HepG2 (cell line): ENCODE results near the gene MAPKAPK3. TPM values are rescaled to one million over a fixed set of nuclear protein-coding genes. Genes with fewer than 3 reads are reported as not detected.

Experiments used
- E2F1 ChIP-seq: sonication (generic); formaldehyde crosslinking; IDR thresholded peaks from 2 replicates; pipeline ENCODE4 v1.5.0; 2020; ENCODE audit warnings: missing genetic modification reagents
- GATAD2A ChIP-seq: IDR thresholded peaks from 2 replicates; pipeline ENCODE4 v1.6.1; 2016
- GMEB1 ChIP-seq: sonication (generic); formaldehyde crosslinking; IDR thresholded peaks from 2 replicates; pipeline ENCODE4 v1.5.1; 2020; ENCODE audit warnings: missing genetic modification reagents, mild to moderate bottlenecking, borderline replicate concordance
- HOXA9 ChIP-seq: sonication (generic); formaldehyde crosslinking; IDR thresholded peaks from 2 replicates; pipeline ENCODE4 v1.8.1; 2022; ENCODE audit warnings: missing genetic modification reagents, mild to moderate bottlenecking, moderate library complexity, borderline replicate concordance
- MAFF ChIP-seq: IDR thresholded peaks from 2 replicates; pipeline ENCODE4 v1.6.1; 2011; ENCODE audit warnings: low read depth, low read length, improper control_type of control experiment
- RFXAP ChIP-seq: sonication (generic); formaldehyde crosslinking; IDR thresholded peaks from 2 replicates; pipeline ENCODE4 v1.4.0; 2020; ENCODE audit warnings: missing genetic modification reagents, borderline replicate concordance
- RXRA ChIP-seq: sonication (generic); formaldehyde crosslinking; IDR thresholded peaks from 2 replicates; pipeline ENCODE4 v1.5.1; 2020; ENCODE audit warnings: missing genetic modification reagents
- RXRB ChIP-seq: IDR thresholded peaks from 2 replicates; pipeline ENCODE4 v1.6.1; 2016; ENCODE audit warnings: borderline replicate concordance, missing genetic modification reagents, missing compliant biosample characterization
- SCMH1 ChIP-seq: sonication (generic); formaldehyde crosslinking; IDR thresholded peaks from 2 replicates; pipeline ENCODE4 v1.9.0; 2021; ENCODE audit warnings: missing genetic modification reagents, mild to moderate bottlenecking, borderline replicate concordance
- SP5 ChIP-seq: IDR thresholded peaks from 2 replicates; pipeline ENCODE4 v1.6.1; 2016; ENCODE audit warnings: low read depth, borderline replicate concordance
- TSC22D2 ChIP-seq: sonication (generic); formaldehyde crosslinking; IDR thresholded peaks from 2 replicates; pipeline ENCODE4 v1.5.1; 2020; ENCODE audit warnings: missing genetic modification reagents, mild to moderate bottlenecking, borderline replicate concordance
- WIZ ChIP-seq: sonication (generic); formaldehyde crosslinking; IDR thresholded peaks from 2 replicates; pipeline ENCODE4 v1.5.1; 2020; ENCODE audit warnings: mild to moderate bottlenecking, missing genetic modification reagents
- ZNF263 ChIP-seq: sonication (generic); formaldehyde crosslinking; IDR thresholded peaks from 2 replicates; pipeline ENCODE4 v1.4.0; 2020; ENCODE audit warnings: missing genetic modification reagents
- ZNF3 ChIP-seq: IDR thresholded peaks from 2 replicates; pipeline ENCODE4 v1.7.0; 2017; ENCODE audit warnings: inconsistent platforms
- ZNF343 ChIP-seq: sonication (generic); formaldehyde crosslinking; IDR thresholded peaks from 2 replicates; pipeline ENCODE4 v1.4.0; 2020; ENCODE audit warnings: mild to moderate bottlenecking, missing genetic modification reagents
- ZNF354B ChIP-seq: sonication (generic); formaldehyde crosslinking; IDR thresholded peaks from 2 replicates; pipeline ENCODE4 v1.8.0; 2022; ENCODE audit warnings: mild to moderate bottlenecking, missing genetic modification reagents
- ZNF563 ChIP-seq: sonication (generic); formaldehyde crosslinking; IDR thresholded peaks from 2 replicates; pipeline ENCODE4 v1.8.0; 2022; ENCODE audit warnings: mild to moderate bottlenecking, moderate library complexity, missing genetic modification reagents
- ZNF615 ChIP-seq: sonication (generic); formaldehyde crosslinking; IDR thresholded peaks from 2 replicates; pipeline ENCODE4 v1.5.0; 2020; ENCODE audit warnings: mild to moderate bottlenecking, missing genetic modification reagents, borderline replicate concordance
- ZNF772 ChIP-seq: sonication (generic); formaldehyde crosslinking; IDR thresholded peaks from 2 replicates; pipeline ENCODE4 v1.5.0; 2020; ENCODE audit warnings: mild to moderate bottlenecking, missing genetic modification reagents
- polyA plus RNA-seq, 8 experiments: library from polyadenylated mRNA; depleted of rRNA in 3 of 8; stranded (reverse) in 7 of 8; unstranded in 1 of 8; fragments of >200 nt; fragmentation: Illumina TruSeq in 4 of 8; extraction: Trizol in 4 of 8; gene quantifications; 2 replicates each; pipeline versions ENCODE4 v1.2.1 to v1.2.3, GENCODE V29; 2011 to 2016; ENCODE audit warnings: low read depth in 4 of 8, missing spikeins in 1 of 8, mixed read lengths in 1 of 8; ENCODE audit not compliant: insufficient read depth in 1 of 8
- total RNA-seq, 5 experiments: library from RNA; depleted of rRNA; stranded (reverse); fragments of >200 nt; fragmentation: Illumina TruSeq; extraction: Trizol; gene quantifications; 2 replicates each; pipeline ENCODE4 v1.2.3, GENCODE V29; 2016; ENCODE audit warnings: low read depth in 1 of 5
- TF ChIP-seq, protein P1 (sequence below): sonication (generic); formaldehyde crosslinking; IDR thresholded peaks from 2 replicates; pipeline ENCODE4 v1.9.0; 2022; ENCODE audit warnings: missing genetic modification reagents, mild to moderate bottlenecking, borderline replicate concordance
- TF ChIP-seq, protein P2 (sequence below): sonication (generic); formaldehyde crosslinking; IDR thresholded peaks from 2 replicates; pipeline ENCODE4 v1.5.0; 2020; ENCODE audit warnings: mild to moderate bottlenecking, missing genetic modification reagents
- TF ChIP-seq, protein P3 (sequence below): sonication (generic); formaldehyde crosslinking; IDR thresholded peaks from 2 replicates; pipeline ENCODE4 v1.4.0; 2020; ENCODE audit warnings: missing genetic modification reagents

MAPKAPK3 gene
- total and polyA plus RNA-seq, 2 of the 13 experiments (the other 11 are each of a cell fraction or from before 2014, with no cell fraction given): 39.9 to 41.2 TPM

DNA sequence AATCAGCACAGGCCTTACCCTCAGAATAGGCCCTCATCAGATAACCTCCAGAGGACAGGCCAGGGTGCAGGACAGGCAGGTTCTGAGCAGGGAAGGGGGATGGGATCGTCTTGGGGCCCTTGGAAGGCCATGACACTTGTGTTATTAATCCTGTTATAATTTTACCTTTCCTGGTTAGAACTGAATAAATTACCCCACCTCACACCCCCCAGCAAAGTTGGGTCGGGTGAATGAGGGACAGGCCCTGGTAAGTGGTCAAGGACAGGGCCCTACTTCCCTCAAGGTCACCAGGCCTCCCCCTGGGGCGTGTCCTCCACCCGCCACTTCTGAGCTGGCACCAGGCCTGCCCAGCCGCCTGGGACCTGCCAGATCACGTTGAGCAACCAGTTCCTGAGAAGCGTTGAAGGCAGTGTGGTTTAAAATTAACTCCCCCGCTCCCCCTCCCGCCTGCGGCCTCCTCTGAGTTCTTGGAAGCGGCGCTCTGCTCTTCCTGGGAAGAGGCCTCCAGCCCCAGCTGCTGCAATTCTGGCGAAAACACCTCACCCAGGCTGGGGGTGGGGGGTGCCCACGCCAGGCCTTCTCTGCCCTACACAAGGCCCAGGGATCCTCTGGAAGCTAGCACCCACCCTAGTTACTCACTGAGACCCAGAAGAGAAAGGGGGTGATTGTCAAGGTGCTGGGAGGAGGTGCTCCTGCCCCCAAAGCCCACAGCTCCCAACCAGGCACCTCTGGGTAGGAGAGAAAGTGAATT, 15.9 kb upstream of the MAPKAPK3 start (continued):
- TF ChIP-seq HOXA9 (no peak), ZNF563 (CRISPR knock-in tag) (peak; percentile 45; the same call in 1 of the 2 replicates), RXRB (CRISPR knock-in tag) (peak; percentile 93), ZNF615 (0 out of 2 replicates have a peak, but pooled peaks have one; percentile 56), ZNF343 (peak; percentile 80; the same call in 1 of the 2 replicates), TSC22D2 (0 out of 2 replicates have a peak, but pooled peaks have one; percentile 22), GATAD2A (CRISPR knock-in tag) (peak; percentile 92), ZNF354B (CRISPR knock-in tag) (no peak), RFXAP (CRISPR knock-in tag) (0 out of 2 replicates have a peak, but pooled peaks have one; percentile 87), ZNF772 (CRISPR knock-in tag) (peak; percentile 92), SCMH1 (CRISPR knock-in tag) (no peak), RXRA (CRISPR knock-in tag) (peak; percentile 85), WIZ (CRISPR knock-in tag) (peak; percentile 71; the same call in 1 of the 2 replicates), SP5 (CRISPR knock-in tag) (peak; percentile 80), MAFF (no peak), GMEB1 (CRISPR knock-in tag) (no peak), E2F1 (CRISPR knock-in tag) (no peak), ZNF3 (CRISPR knock-in tag) (no peak), ZNF263 (CRISPR knock-in tag) (0 out of 2 replicates have a peak, but pooled peaks have one; percentile 16)
- TF ChIP-seq, protein P1, sequence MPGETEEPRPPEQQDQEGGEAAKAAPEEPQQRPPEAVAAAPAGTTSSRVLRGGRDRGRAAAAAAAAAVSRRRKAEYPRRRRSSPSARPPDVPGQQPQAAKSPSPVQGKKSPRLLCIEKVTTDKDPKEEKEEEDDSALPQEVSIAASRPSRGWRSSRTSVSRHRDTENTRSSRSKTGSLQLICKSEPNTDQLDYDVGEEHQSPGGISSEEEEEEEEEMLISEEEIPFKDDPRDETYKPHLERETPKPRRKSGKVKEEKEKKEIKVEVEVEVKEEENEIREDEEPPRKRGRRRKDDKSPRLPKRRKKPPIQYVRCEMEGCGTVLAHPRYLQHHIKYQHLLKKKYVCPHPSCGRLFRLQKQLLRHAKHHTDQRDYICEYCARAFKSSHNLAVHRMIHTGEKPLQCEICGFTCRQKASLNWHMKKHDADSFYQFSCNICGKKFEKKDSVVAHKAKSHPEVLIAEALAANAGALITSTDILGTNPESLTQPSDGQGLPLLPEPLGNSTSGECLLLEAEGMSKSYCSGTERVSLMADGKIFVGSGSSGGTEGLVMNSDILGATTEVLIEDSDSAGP (CRISPR knock-in tag): 0 out of 2 replicates have a peak, but pooled peaks have one; percentile 61
- TF ChIP-seq, protein P2, sequence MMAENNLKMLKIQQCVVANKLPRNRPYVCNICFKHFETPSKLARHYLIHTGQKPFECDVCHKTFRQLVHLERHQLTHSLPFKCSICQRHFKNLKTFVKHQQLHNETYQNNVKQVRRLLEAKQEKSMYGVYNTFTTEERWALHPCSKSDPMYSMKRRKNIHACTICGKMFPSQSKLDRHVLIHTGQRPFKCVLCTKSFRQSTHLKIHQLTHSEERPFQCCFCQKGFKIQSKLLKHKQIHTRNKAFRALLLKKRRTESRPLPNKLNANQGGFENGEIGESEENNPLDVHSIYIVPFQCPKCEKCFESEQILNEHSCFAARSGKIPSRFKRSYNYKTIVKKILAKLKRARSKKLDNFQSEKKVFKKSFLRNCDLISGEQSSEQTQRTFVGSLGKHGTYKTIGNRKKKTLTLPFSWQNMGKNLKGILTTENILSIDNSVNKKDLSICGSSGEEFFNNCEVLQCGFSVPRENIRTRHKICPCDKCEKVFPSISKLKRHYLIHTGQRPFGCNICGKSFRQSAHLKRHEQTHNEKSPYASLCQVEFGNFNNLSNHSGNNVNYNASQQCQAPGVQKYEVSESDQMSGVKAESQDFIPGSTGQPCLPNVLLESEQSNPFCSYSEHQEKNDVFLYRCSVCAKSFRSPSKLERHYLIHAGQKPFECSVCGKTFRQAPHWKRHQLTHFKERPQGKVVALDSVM (CRISPR knock-in tag): peak; percentile 77
- TF ChIP-seq, protein P3, sequence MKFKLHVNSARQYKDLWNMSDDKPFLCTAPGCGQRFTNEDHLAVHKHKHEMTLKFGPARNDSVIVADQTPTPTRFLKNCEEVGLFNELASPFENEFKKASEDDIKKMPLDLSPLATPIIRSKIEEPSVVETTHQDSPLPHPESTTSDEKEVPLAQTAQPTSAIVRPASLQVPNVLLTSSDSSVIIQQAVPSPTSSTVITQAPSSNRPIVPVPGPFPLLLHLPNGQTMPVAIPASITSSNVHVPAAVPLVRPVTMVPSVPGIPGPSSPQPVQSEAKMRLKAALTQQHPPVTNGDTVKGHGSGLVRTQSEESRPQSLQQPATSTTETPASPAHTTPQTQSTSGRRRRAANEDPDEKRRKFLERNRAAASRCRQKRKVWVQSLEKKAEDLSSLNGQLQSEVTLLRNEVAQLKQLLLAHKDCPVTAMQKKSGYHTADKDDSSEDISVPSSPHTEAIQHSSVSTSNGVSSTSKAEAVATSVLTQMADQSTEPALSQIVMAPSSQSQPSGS (CRISPR knock-in tag): peak; percentile 79
